Measurements from ENCODE around the gene C17orf58.
A peak's percentile ranks its signal among the peaks of the same experiment; 100 is the strongest.

C17orf58 gene

GRCh38 chr17:67950945-67951344 is 45.3 kb downstream of the C17orf58 start:
- no peak for DNase-seq

DNA sequence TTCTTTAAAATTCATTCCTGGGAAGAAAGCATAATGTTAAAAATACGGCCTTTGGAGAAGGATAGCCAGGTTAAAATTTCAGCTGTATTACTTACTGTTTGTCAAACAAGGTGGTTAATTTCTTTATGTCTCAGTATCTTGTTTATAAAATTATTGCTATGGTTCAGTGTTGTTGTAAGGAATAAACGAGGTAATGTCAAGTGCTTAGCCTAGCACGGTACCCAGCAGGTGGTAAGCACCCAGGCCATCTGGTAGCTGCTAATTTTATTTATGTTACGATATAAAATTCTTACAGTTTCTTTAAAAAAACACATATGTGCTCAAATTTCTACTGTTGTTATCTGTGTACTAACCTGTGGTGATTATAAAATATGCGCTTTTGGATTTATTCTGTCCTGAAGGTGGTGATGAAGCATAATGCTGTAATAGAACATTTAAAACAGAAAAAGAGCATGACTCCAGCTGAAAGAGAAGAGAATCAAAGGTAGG is 48.9 kb downstream of the C17orf58 start:
- DNase-seq: no peak

DNA sequence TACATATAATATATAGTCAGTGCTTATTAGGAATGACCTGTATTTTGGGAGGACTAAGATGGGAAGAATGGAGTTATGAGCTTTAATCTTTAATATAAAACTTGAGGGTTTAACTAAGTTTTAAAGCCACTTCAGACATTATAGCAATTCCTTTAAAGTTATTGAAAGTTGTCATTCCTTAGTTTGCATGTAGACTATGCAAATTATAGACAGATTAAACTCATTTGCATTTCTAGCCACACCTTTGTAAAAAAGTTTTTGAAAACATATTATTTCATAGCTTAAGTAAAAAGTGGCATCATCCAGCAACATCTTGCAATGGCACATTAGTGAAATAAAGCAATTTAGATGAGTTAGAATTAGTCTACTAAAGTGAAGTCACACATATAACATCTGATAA is 49.8 kb downstream of the C17orf58 start:
- no peak for DNase-seq

DNA sequence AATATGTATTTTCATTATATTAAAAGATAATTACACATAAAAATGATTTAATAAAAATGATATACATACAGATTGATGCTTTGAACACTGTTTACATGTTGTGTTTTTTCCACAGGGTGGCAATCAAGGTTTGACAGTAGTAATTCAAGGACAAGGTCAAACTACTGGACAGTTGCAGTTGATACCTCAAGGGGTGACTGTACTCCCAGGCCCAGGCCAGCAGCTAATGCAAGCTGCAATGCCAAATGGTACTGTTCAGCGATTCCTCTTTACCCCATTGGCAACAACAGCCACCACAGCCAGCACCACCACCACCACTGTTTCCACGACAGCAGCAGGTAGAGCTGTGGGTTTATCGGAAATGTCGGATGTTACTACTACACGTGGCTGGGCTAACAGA is 52.2 kb downstream of the C17orf58 start:
- no peak for DNase-seq

- DNase-seq: peak in 1 of 3 experiments; percentile 13
Measured at GRCh38 chr17:67942810-67943209, 53.5 kb downstream of the C17orf58 start.
